22Rv1 (cell line): ENCODE data around the gene LRP1-AS.

Experiments
- H3K27ac ChIP-seq: fragments of 450-650 bp; 2 replicates; pipeline ENCODE4 v1.5.1; 2017
- ZFX ChIP-seq: fragments of 450-650 bp; IDR thresholded peaks from 2 replicates; pipeline ENCODE4 v1.6.1; 2017; ENCODE audit warnings: antibody characterized with exemption, borderline replicate concordance
- TF ChIP-seq, protein P1 (sequence below): fragments of 450-650 bp; IDR thresholded peaks from 2 replicates; pipeline ENCODE4 v1.5.1; 2017; ENCODE audit warnings: mild to moderate bottlenecking

The LRP1-AS gene

DNA sequence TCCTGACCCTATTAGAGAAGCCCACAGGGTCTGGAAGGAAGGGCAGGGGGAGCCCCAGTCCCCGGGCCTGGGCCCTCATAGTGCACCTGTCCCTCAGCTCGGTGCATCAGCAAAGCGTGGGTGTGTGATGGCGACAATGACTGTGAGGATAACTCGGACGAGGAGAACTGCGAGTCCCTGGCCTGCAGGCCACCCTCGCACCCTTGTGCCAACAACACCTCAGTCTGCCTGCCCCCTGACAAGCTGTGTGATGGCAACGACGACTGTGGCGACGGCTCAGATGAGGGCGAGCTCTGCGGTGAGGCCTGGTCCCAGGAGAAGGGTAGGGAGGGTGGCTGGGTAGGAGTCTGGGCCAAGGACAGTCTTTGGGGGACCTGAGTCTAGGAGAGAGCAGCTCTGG, 26.3 kb upstream of the LRP1-AS start:
- TF ChIP-seq, protein P1, sequence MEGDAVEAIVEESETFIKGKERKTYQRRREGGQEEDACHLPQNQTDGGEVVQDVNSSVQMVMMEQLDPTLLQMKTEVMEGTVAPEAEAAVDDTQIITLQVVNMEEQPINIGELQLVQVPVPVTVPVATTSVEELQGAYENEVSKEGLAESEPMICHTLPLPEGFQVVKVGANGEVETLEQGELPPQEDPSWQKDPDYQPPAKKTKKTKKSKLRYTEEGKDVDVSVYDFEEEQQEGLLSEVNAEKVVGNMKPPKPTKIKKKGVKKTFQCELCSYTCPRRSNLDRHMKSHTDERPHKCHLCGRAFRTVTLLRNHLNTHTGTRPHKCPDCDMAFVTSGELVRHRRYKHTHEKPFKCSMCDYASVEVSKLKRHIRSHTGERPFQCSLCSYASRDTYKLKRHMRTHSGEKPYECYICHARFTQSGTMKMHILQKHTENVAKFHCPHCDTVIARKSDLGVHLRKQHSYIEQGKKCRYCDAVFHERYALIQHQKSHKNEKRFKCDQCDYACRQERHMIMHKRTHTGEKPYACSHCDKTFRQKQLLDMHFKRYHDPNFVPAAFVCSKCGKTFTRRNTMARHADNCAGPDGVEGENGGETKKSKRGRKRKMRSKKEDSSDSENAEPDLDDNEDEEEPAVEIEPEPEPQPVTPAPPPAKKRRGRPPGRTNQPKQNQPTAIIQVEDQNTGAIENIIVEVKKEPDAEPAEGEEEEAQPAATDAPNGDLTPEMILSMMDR: no peak
- TF ChIP-seq ZFX: no peak
- no peak overlapping the region for H3K27ac ChIP-seq

DNA sequence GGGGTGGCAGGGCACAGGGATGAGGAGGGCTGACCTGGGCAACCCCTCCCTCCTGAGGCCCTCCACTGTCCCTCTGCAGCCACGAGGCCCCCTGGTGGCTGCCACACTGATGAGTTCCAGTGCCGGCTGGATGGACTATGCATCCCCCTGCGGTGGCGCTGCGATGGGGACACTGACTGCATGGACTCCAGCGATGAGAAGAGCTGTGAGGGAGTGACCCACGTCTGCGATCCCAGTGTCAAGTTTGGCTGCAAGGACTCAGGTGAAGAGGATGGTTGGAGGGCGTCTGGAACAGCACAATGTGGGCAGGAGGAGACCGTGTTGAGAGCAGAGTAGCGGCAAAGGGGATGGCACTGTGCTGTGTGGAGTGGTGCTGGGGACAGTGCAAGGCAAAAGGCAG, 25.7 kb upstream of the LRP1-AS start:
- TF ChIP-seq, protein P1: peak; percentile 85
- TF ChIP-seq ZFX: no peak
- H3K27ac ChIP-seq: no peak overlapping the region

DNA sequence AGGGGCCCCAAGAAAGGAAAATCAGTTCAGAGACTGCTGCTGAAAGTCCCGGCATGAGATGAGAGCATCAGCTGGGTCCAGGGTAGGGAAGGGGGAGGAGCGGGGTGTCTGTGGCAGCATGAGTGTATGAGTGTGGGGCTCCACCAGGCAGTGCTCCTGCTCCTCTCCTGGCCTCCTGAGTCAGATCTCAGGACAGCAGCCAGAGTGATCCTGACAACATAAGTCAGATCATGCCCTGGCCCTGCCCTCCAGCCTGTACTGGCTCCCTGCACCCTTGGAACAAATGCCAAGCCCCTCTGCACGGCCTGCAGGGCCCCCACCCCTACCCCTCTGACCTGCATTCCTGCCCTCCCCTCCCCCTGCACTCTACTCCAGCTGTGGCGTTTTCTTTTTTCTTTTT, 24.2 kb upstream of the LRP1-AS start:
- no peak overlapping the region for H3K27ac ChIP-seq
- TF ChIP-seq, protein P1: no peak
- TF ChIP-seq ZFX: no peak

DNA sequence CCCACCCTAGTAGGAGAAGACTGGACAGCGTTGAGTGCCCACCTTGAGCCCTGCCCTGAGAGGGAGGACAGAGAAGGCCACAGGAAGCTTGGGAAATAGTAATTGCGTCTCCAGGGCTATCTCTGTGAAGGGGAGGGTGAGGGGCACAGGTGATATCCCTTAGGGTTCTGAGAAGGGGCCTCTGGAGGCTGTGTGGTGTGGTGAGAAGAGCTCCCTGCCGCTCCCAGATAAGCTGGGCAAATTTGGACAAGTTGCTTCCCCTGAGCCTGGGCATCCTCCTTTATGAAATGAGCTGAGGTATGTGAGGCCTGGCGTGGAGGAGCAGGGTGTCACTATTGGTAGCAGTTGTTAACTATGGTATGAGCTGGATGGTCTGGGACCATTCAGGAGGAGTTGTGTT, 23.5 kb upstream of the LRP1-AS start:
- H3K27ac ChIP-seq: no peak overlapping the region

DNA sequence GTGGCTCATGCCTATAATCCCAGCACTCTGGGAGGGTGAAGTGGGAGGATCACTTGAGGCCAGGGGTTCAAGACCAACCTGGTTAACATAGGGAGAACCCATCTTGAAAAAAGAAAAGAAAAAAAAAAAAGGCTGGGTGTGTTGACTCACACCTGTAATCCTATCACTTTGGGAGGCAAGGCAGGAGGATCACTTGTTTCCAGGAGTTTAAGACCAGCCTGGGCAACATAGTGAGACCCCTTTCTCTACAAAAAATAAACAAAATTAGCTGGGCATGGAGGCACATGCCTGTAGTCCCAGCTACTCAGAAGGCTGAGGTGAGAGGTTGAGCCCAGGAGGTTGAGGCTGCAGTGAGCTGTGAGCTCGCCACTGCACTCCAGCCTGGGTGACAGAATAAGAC, 23.0 kb upstream of the LRP1-AS start:
- TF ChIP-seq, protein P1: no peak
- TF ChIP-seq ZFX: no peak
- H3K27ac ChIP-seq: no peak overlapping the region

More for the DNA sequence above, 23.5 kb upstream of the LRP1-AS start:
- TF ChIP-seq ZFX: no peak
- TF ChIP-seq, protein P1: no peak

DNA sequence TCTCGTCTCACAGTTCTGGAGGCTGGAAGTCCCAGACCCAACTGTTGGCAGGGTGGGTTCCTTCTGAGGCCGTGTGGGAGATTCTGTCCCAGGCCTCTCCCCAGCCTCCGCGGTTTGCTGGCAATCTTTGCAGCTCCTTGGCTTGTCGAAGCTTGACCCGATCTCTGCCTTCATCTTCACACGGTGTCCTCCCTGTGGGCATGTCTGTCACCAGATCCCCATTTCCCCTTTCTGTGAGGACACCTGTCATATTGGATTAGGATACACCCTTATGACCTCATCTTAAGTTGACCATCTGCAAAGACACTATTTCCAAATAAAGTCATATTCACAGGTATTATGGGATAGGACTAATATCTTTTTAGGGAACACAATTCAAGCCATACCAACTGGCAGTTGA, 22.6 kb upstream of the LRP1-AS start:
- no peak for TF ChIP-seq ZFX
- TF ChIP-seq, protein P1: no peak
- H3K27ac ChIP-seq: no peak overlapping the region

DNA sequence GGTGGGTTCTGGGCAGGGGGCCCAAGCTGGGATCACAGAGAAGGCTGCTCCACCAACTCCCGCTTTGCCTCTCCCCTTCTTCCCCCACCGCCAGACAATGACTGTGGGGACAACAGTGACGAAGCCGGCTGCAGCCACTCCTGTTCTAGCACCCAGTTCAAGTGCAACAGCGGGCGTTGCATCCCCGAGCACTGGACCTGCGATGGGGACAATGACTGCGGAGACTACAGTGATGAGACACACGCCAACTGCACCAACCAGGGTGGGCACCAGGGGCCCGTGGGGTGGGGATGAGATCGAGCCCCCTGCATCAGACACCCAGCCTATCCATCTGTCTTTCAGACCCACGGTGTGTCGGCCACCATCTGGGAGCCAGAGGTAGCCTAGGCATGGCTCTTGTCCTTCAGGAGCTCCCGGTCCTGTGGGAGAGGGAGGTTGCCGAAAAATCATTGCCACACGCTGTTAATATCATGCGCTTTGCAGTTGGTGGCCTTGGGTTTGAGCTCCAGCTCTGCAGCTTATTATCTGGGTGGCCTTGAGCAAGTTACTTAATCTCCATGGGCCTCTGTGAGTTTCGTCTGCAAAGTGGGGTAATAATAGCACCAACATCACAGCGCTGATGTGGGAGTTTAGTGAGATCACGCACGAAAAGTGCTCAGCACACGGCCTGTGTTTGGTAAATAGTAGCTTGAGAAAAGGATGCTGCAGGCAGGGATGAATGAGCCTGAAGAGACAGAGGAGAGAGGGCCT, 21.8 kb upstream of the LRP1-AS start:
- TF ChIP-seq, protein P1: no peak
- H3K27ac ChIP-seq: no peak overlapping the region
